Endothelial cell of umbilical vein (primary cell): ENCODE results near the gene IL17RD. TPM values are rescaled to one million over a fixed set of nuclear protein-coding genes. Genes with fewer than 3 reads are reported as not detected.

Source experiments
- BruUV-seq: library from RNA; stranded (reverse); fragments of 400-500 nt; replicated peaks from 2 replicates; lab custom pipeline; 2021; lab: Mats Ljungman, UMichigan
- CTCF ChIA-PET: fragments of 300-600, 350-600 bp; sonication (Branson Sonifier 250); formaldehyde crosslinking; loops from one replicate; lab custom pipeline; 2021; ENCODE audit warnings: antibody characterized with exemption, inconsistent platforms; lab: Charles Lee
- POLR2A ChIA-PET: fragments of 300-600, 350-600 bp; sonication (Branson Sonifier 250); formaldehyde crosslinking; loops from one replicate; lab custom pipeline; 2021; ENCODE audit warnings: antibody characterized with exemption, inconsistent platforms; lab: Charles Lee
- DNase-seq: peaks from one replicate; pipeline ENCODE4 v3.0.0-alpha.2; 2011; ENCODE audit warnings: low read depth, low spot score
- FAIRE-seq: peaks from 2 replicates; lab custom pipeline; 2011; peaks lifted over from hg19 to GRCh38; lab: Jason Lieb, UNC
- H2AFZ ChIP-seq: 2 replicates; pipeline ENCODE4 v1.6.0; 2012; ENCODE audit warnings: low read depth, low read length, control low read depth, inconsistent platforms
- H3K27ac ChIP-seq: 2 replicates; pipeline ENCODE4 v1.5.1; 2011; ENCODE audit warnings: low read depth, mild to moderate bottlenecking, control low read depth, low read length, moderate library complexity; ENCODE audit not compliant: insufficient read depth
- H3K27me3 ChIP-seq, 2 experiments: 2 replicates each; pipeline versions ENCODE4 v1.6.0 to v1.6.1; 2011; ENCODE audit warnings: low read length in 2 of 2, mixed read lengths in 1 of 2; ENCODE audit not compliant: control insufficient read depth in 2 of 2, insufficient read depth in 2 of 2
- H3K36me3 ChIP-seq, 2 experiments: 2 replicates in 1 of 2; 3 replicates in 1 of 2; pipeline ENCODE4 v1.5.1; 2011; ENCODE audit warnings: low read length in 2 of 2, mild to moderate bottlenecking in 1 of 2, moderate library complexity in 1 of 2; ENCODE audit not compliant: control insufficient read depth in 2 of 2, insufficient read depth in 2 of 2; ENCODE audit errors: extremely low read depth in 1 of 2
- H3K4me1 ChIP-seq: 3 replicates; pipeline ENCODE4 v1.5.1; 2011; ENCODE audit warnings: mild to moderate bottlenecking, low read length; ENCODE audit not compliant: control insufficient read depth, insufficient read depth; ENCODE audit errors: extremely low read depth
- H3K4me2 ChIP-seq: 2 replicates; pipeline ENCODE4 v1.6.1; 2011; ENCODE audit warnings: low read length, control low read depth, mixed read lengths; ENCODE audit not compliant: insufficient read depth
- H3K4me3 ChIP-seq, 3 experiments: fragments of 200-600 bp in 1 of 3; sonication (generic), shearing (Covaris generic) in 1 of 3; replicated peaks in 1 of 3; 2 replicates each; pipeline ENCODE4 v1.5.1; 2011 to 2016; ENCODE audit warnings: control low read depth in 3 of 3, low read length in 3 of 3, mild to moderate bottlenecking in 2 of 3, inconsistent platforms in 1 of 3, low read depth in 1 of 3, moderate library complexity in 1 of 3; ENCODE audit not compliant: insufficient read depth in 1 of 3
- H3K79me2 ChIP-seq: 2 replicates; pipeline ENCODE4 v1.6.0; 2012; ENCODE audit warnings: low read length, inconsistent platforms; ENCODE audit not compliant: control insufficient read depth, insufficient read depth
- H3K9ac ChIP-seq: replicated peaks from 2 replicates; pipeline ENCODE3; 2011; ENCODE audit warnings: low read length, control low read depth; ENCODE audit not compliant: insufficient read depth; ENCODE audit errors: extremely low read depth
- H3K9me1 ChIP-seq: replicated peaks from 3 replicates; pipeline ENCODE4 v1.6.0; 2011; ENCODE audit warnings: mild to moderate bottlenecking, low read length; ENCODE audit not compliant: control insufficient read depth, insufficient read depth; ENCODE audit errors: extremely low read depth
- H3K9me3 ChIP-seq: replicated peaks from 2 replicates; pipeline ENCODE4 v1.5.1; 2012; ENCODE audit warnings: low read length, inconsistent platforms; ENCODE audit not compliant: control insufficient read depth, insufficient read depth
- H4K20me1 ChIP-seq: replicated peaks from 2 replicates; pipeline ENCODE3; 2011; ENCODE audit warnings: mild to moderate bottlenecking, low read length; ENCODE audit not compliant: control insufficient read depth, insufficient read depth; ENCODE audit errors: extremely low read depth
- CTCF ChIP-seq, 2 donors: IDR thresholded peaks; 1 replicate in 1 of 2; 2 replicates in 1 of 2; pipeline ENCODE4 v1.5.1; 2011; ENCODE audit warnings: low read length in 2 of 2, mild to moderate bottlenecking in 2 of 2, moderate library complexity in 2 of 2, control low read depth in 1 of 2, inconsistent platforms in 1 of 2, low read depth in 1 of 2; ENCODE audit not compliant: insufficient read depth in 1 of 2; ENCODE audit errors: extremely low read depth in 1 of 2
- EZH2 ChIP-seq: IDR thresholded peaks from 2 replicates; pipeline ENCODE4 v1.6.1; 2012; ENCODE audit warnings: borderline replicate concordance, low read depth, mild to moderate bottlenecking, moderate library complexity, low read length, inconsistent platforms; ENCODE audit not compliant: severe bottlenecking
- FOS ChIP-seq: IDR thresholded peaks from 2 replicates; pipeline ENCODE4 v1.6.1; 2011; ENCODE audit warnings: mild to moderate bottlenecking, low read length, moderate library complexity, borderline replicate concordance; ENCODE audit not compliant: insufficient read depth
- GATA2 ChIP-seq: IDR thresholded peaks from 2 replicates; pipeline ENCODE4 v1.7.0; 2011; ENCODE audit warnings: low read depth, mild to moderate bottlenecking, moderate library complexity, mixed read lengths, low read length; ENCODE audit not compliant: insufficient read length, insufficient read depth
- JUN ChIP-seq: IDR thresholded peaks from 2 replicates; pipeline ENCODE4 v1.6.1; 2011; ENCODE audit warnings: borderline replicate concordance, low read depth; ENCODE audit not compliant: insufficient read length, insufficient read depth
- MYC ChIP-seq: IDR thresholded peaks from one replicate; pipeline ENCODE4 v1.6.1; 2011; ENCODE audit warnings: mild to moderate bottlenecking, low read depth, low read length
- POLR2A ChIP-seq: IDR thresholded peaks from 2 replicates; pipeline ENCODE4 v1.6.1; 2012; ENCODE audit warnings: low read depth, mild to moderate bottlenecking, control low read depth, low read length
- POLR2AphosphoS5 ChIP-seq: IDR thresholded peaks from 2 replicates; pipeline ENCODE4 v1.6.1; 2012; ENCODE audit warnings: low read depth, mild to moderate bottlenecking, control low read depth, low read length, moderate library complexity; ENCODE audit not compliant: insufficient read depth
- dilution Hi-C: fragments of 300-500 bp; cut with MboI; formaldehyde crosslinking; loops from one replicate; pipeline ENCODE4 v1.15.0; 2019; ENCODE audit warnings: low sequenced_read_pairs; ENCODE audit not compliant: extremely low pct_ligation_motif_present
- intact Hi-C: fragments of 100-400 bp; cut with micrococcal nuclease; formaldehyde crosslinking; loops from one replicate; pipeline ENCODE4 v1.10.0; 2022
- polyA plus RNA-seq, 4 experiments: library from polyadenylated mRNA; depleted of rRNA in 3 of 4; stranded (reverse) in 3 of 4; unstranded in 1 of 4; fragments of >200 nt; gene quantifications; 2 replicates each; pipeline versions ENCODE4 v1.2.1 to v1.2.3, GENCODE V29; 2011 to 2012; ENCODE audit warnings: missing spikeins in 1 of 4
- total RNA-seq: library from RNA; stranded (reverse); gene quantifications from 2 replicates; pipeline ENCODE4 v1.2.3, GENCODE V29; 2021
- TF ChIP-seq, protein P1 (sequence below): IDR thresholded peaks from 2 replicates; pipeline ENCODE4 v1.6.1; 2011; ENCODE audit not compliant: insufficient read depth, insufficient read length

IL17RD gene
- total and polyA plus RNA-seq, 2 donors (not counting 3 experiments of a cell fraction or from before 2014, with no cell fraction given) = 0.36 to 0.93 TPM

DNA sequence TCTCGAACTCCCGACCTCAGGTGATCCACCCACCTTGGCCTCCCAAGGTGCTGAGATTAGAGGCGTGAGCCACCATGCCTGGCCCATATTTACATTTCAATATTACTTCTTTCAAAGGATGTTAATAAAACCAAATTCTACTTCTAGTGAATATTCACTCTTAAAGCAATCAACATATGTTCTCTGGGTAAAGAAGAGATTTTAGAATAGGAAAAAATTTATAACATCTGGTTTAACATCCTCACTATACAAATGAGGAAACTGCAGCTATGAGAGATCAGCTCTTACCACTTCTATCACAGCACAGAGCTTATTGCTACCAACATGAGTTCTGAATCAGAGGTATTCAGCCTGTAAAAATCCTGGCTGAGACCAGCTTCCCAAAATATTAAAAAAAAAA, 48.7 kb downstream of the IL17RD start:
- Histone ChIP-seq H3K9me3 (no peaks in the 10 kb centered on the region), H3K36me3 (no peaks in the 10 kb centered on the region), H3K79me2 (no peaks in the 10 kb centered on the region), H3K27me3 (peaks cover 0 to 11% of the 10 kb centered on the region in 2 experiments), H3K27ac (no peak overlapping the region), H4K20me1 (no peaks in the 10 kb centered on the region), H3K4me1 (no peaks in the 10 kb centered on the region), H3K4me3 (no peak overlapping the region), H3K9me1 (no peaks in the 10 kb centered on the region), H3K9ac (no peak overlapping the region), H3K4me2 (no peak overlapping the region), H2AFZ (no peak overlapping the region)
- no TSS peak for BruUV-seq
- dilution Hi-C loops = no loop called here
- FAIRE-seq (no peak), DNase-seq (no peak)
- intact Hi-C loops = no loop called here
- ChIA-PET CTCF (interaction anchor here (0.6 to 0.8 kb wide), 2 partner anchors 16 to 53 kb away, joined by 3 read pairs; no protein-coding TSS in a partner anchor), POLR2A (interaction anchor here (0.7 kb wide), 1 partner anchor 21 kb away, joined by 4 read pairs; no protein-coding TSS in a partner anchor)
- TF ChIP-seq CTCF (IDR thresholded peaks at IDR 0.05; ENCODE audit: extremely low read depth in 1 of 2, insufficient read depth in 1 of 2, low read depth in 1 of 2, low read length in 2 of 2) (no peak), JUN (no peak), POLR2AphosphoS5 (no peak), MYC (no peak), EZH2 (no peak), POLR2A (no peak), GATA2 (no peak), FOS (no peak)
- TF ChIP-seq, protein P1, sequence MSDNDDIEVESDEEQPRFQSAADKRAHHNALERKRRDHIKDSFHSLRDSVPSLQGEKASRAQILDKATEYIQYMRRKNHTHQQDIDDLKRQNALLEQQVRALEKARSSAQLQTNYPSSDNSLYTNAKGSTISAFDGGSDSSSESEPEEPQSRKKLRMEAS = no peak
